Measurements from ENCODE around the gene CCDC61.

GRCh38 chr19:46049597-46049996 lies 54.3 kb downstream of the CCDC61 start:
- no peak for TF ChIP-seq CTCF (IDR thresholded peaks at IDR 0.05)
- TF ChIP-seq POLR2AphosphoS5 (IDR thresholded peaks at IDR 0.05): no peak
- TF ChIP-seq POLR2A (IDR thresholded peaks at IDR 0.05): no peak

All from breast epithelium (tissue), 3 donors.